ENCODE measurements around the gene SLC30A4.
"Not testable (repeated sequence)": the region's sequence is repeated elsewhere in the genome, so short reads cannot be mapped to it uniquely, and the experiment has no call there.

SLC30A4 gene

GRCh38 chr15:45522328-45523165 is at the start of gene SLC30A4:
SLC30A4 (minus strand) TSS chr15:45522755; CDS start chr15:45522354, 401 bp downstream.
- peak; percentile 38 for DNase-seq

GRCh38 chr15:45555934-45556608 is 33.5 kb upstream of the SLC30A4 start:
- DNase-seq, result peak; percentile 64

GRCh38 chr15:45551676-45552075 is 29.1 kb upstream of the SLC30A4 start:
- no peak for DNase-seq

- no peak for DNase-seq
Observed at GRCh38 chr15:45550436-45550835, 27.9 kb upstream of the SLC30A4 start.

GRCh38 chr15:45549541-45550220 is 27.1 kb upstream of the SLC30A4 start:
- no peak for DNase-seq

GRCh38 chr15:45548753-45549520 is 26.4 kb upstream of the SLC30A4 start:
- DNase-seq, result no peak

GRCh38 chr15:45546789-45547188 is 24.2 kb upstream of the SLC30A4 start:
- no peak for DNase-seq

GRCh38 chr15:45544266-45545023 is 21.9 kb upstream of the SLC30A4 start:
- no peak for DNase-seq

GRCh38 chr15:45543051-45543450 is 20.5 kb upstream of the SLC30A4 start:
- DNase-seq, result no peak

- no peak for DNase-seq
Observed at GRCh38 chr15:45540531-45540930, 18.0 kb upstream of the SLC30A4 start.

GRCh38 chr15:45539680-45540079 is 17.1 kb upstream of the SLC30A4 start:
- peak; percentile 17 for DNase-seq

GRCh38 chr15:45536934-45537333 is 14.4 kb upstream of the SLC30A4 start:
- no peak for DNase-seq

- no peak for DNase-seq
Observed at GRCh38 chr15:45535486-45536042, 13.0 kb upstream of the SLC30A4 start.

GRCh38 chr15:45534821-45535220 is 12.3 kb upstream of the SLC30A4 start:
- no peak for DNase-seq

GRCh38 chr15:45532892-45533291 is 10.3 kb upstream of the SLC30A4 start:
- DNase-seq, result not testable (repeated sequence)

GRCh38 chr15:45529613-45530012 is 7.1 kb upstream of the SLC30A4 start:
- DNase-seq, result peak; percentile 34

GRCh38 chr15:45527086-45527485 is 4.5 kb upstream of the SLC30A4 start:
- DNase-seq, result no peak

GRCh38 chr15:45523166-45523460 is 558 bp upstream of the SLC30A4 start:
- DNase-seq, result no peak

- DNase-seq, result peak; percentile 8
Observed at GRCh38 chr15:45521596-45522327, 793 bp downstream of the SLC30A4 start.

GRCh38 chr15:45510758-45511280 is 11.7 kb downstream of the SLC30A4 start:
- no peak for DNase-seq

GRCh38 chr15:45507143-45507542 is 15.4 kb downstream of the SLC30A4 start:
- not testable (repeated sequence) for DNase-seq
